ENCODE results near the gene DPEP3. TPM values are rescaled to one million over a fixed set of nuclear protein-coding genes. Genes with fewer than 3 reads are reported as not detected.
A peak's percentile ranks its signal among the peaks of the same experiment; 100 is the strongest.

DPEP3 gene
- total RNA-seq, 2 donors from 2014 or later = not detected

DNA sequence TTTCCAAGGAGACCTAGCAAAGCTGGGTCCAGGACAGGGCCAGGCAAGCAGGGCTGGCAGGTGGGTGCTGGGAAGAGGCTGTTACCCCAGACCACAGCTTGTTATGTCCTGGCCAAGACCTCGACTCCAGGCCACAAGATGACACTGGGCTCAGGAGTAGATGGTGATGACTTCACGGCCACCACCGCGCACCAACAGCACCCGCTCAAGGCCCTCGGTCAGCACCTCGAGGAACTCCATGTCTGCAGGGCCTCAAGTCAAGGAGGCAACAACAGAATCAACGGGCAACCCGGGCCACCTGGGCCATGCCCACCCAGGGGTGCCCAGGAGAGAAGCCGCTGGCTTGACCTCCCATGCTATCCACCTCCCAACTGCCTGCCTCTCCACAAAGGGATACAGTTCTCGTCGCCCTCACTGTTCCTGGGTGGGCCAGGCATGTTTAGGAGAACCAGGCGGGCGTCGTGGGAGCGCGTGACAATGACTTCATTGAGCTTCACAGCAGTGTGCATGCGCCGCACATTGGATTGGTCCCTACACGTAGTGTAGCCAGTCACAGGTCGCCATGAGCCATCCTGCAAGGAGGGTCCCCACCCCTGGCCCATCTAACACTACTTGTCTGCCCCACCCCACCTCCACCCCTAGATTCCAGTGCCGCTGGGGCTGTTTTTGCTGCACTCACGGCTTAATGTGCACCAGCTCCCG lies 35.5 kb downstream of the DPEP3 start:
- H3K4me1 ChIP-seq = no peaks in the 10 kb centered on the region
- H3K9me3 ChIP-seq = no peaks in the 10 kb centered on the region
- TF ChIP-seq CTCF (IDR thresholded peaks at IDR 0.05) = no peak
- H3K27me3 ChIP-seq = no peaks in the 10 kb centered on the region
- no peak overlapping the region for H3K4me3 ChIP-seq
- peak overlapping the region; percentile 40 for H3K27ac ChIP-seq
- DNase-seq = no peak
- intact Hi-C loops (cut with DNase I) = no loop called here
- H3K9ac ChIP-seq (ENCODE audit: low read depth in 2 of 2, low read length in 2 of 2) = no peak overlapping the region
- peaks cover 4% of the 10 kb centered on the region for H3K36me3 ChIP-seq

GRCh38 chr16:67943619-67944504 lies 36.4 kb downstream of the DPEP3 start, which contains the start of gene LCAT:
Gene LCAT (minus strand): TSS chr16:67944120. CDS start chr16:67944101, 19 bp downstream.
- Histone ChIP-seq H3K27ac (peak within 1 kb of the TSS; percentile 40), H3K9me3 (no peaks in the 10 kb centered on the region), H3K36me3 (peaks cover 4% of the 10 kb centered on the region), H3K4me1 (no peaks in the 10 kb centered on the region), H3K9ac (ENCODE audit: low read depth in 2 of 2, low read length in 2 of 2) (peak within 1 kb of the TSS in 1 of 2 donors; percentile 24), H3K4me3 (no peak within 1 kb of the TSS), H3K27me3 (no peaks in the 10 kb centered on the region)
- TF ChIP-seq CTCF (IDR thresholded peaks at IDR 0.05) = no peak
- intact Hi-C loops (cut with DNase I) = no loop called here
- DNase-seq = no peak

DNA sequence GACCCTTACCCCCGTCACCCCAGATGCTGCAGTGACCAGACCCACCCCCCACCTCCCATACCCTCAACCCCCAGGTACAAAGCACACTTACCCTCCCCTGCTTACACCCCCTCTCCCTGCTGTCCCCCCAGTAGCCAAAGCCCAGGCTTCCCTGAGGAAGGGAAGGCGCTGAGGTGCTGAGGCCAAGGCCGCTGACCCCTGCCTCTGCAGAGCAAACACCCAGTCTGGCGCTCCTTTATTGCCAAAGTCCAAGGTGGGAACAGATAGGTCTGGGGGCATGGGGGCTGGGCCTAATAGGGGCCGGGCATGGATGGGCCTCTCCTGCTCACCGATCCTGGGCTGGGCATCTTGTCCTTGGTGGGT lies 37.1 kb downstream of the DPEP3 start:
- intact Hi-C loops (cut with DNase I) = no loop called here
- Histone ChIP-seq H3K27me3 (no peaks in the 10 kb centered on the region), H3K4me3 (no peak overlapping the region), H3K27ac (peak overlapping the region; percentile 40), H3K9me3 (no peaks in the 10 kb centered on the region), H3K9ac (ENCODE audit: low read depth in 2 of 2, low read length in 2 of 2) (no peak overlapping the region), H3K36me3 (peaks cover 4% of the 10 kb centered on the region), H3K4me1 (no peaks in the 10 kb centered on the region)
- DNase-seq = no peak
- no peak for TF ChIP-seq CTCF (IDR thresholded peaks at IDR 0.05)

- H3K4me1 ChIP-seq = no peaks in the 10 kb centered on the region
- H3K9me3 ChIP-seq = no peaks in the 10 kb centered on the region
- TF ChIP-seq CTCF (IDR thresholded peaks at IDR 0.05) = no peak
- H3K27me3 ChIP-seq = no peaks in the 10 kb centered on the region
- DNase-seq = no peak
- no peak overlapping the region for H3K27ac ChIP-seq
- intact Hi-C loops (cut with DNase I) = no loop called here
- H3K36me3 ChIP-seq = peaks cover 4% of the 10 kb centered on the region
- no peak overlapping the region for H3K9ac ChIP-seq (ENCODE audit: low read depth in 2 of 2, low read length in 2 of 2)
- no peak overlapping the region for H3K4me3 ChIP-seq
Observed at GRCh38 chr16:67942510-67943255, 37.6 kb downstream of the DPEP3 start.

DNA sequence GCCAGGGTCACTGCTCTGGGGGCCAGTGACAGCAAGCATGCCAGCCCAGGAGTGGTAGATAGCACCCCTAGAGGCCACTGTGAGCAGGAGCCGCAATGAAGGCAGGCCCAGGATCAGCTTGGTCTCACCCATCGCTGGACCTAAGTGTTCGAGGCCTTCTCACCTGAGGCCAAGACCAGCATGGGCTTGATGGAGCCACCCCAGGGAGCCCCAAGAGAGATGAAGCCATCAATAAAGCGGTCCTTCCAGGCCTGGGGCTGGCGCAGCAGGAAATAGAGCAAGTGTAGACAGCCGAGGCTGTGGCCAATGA lies 38.1 kb downstream of the DPEP3 start:
- no peak for DNase-seq
- H3K9me3 ChIP-seq = no peaks in the 10 kb centered on the region
- H3K36me3 ChIP-seq = peaks cover 4% of the 10 kb centered on the region
- no peaks in the 10 kb centered on the region for H3K27me3 ChIP-seq
- intact Hi-C loops (cut with DNase I) = no loop called here
- H3K9ac ChIP-seq (ENCODE audit: low read depth in 2 of 2, low read length in 2 of 2) = no peak overlapping the region
- no peak overlapping the region for H3K27ac ChIP-seq
- no peak overlapping the region for H3K4me3 ChIP-seq
- peak; percentile 54 for TF ChIP-seq CTCF (IDR thresholded peaks at IDR 0.05)
- H3K4me1 ChIP-seq = peaks cover under 1% of the 10 kb centered on the region

All from colonic mucosa (tissue), 4 donors.